MG63 (cell line): Measurements from ENCODE around the gene ADRA2C. TPM values are rescaled to one million over a fixed set of nuclear protein-coding genes. Genes with fewer than 3 reads are reported as not detected.

Experiments
- DNase-seq: peaks from one replicate; pipeline ENCODE4 v3.0.0-alpha.2; 2020
- H3K27me3 ChIP-seq: fragments of 250-450 bp; sonication (Bioruptor Pico); 2 replicates; pipeline ENCODE4 v1.5.1; 2020; ENCODE audit warnings: mild to moderate bottlenecking, moderate library complexity
- H3K36me3 ChIP-seq: fragments of 250-450 bp; sonication (Bioruptor Pico); 2 replicates; pipeline ENCODE4 v1.5.1; 2020; ENCODE audit warnings: mild to moderate bottlenecking, moderate library complexity
- H3K4me3 ChIP-seq: fragments of 250-450 bp; sonication (Bioruptor Pico); 2 replicates; pipeline ENCODE4 v1.5.1; 2020; ENCODE audit warnings: mild to moderate bottlenecking, moderate library complexity
- H3K9me3 ChIP-seq: fragments of 250-450 bp; sonication (Bioruptor Pico); 2 replicates; pipeline ENCODE4 v1.5.1; 2020; ENCODE audit warnings: mild to moderate bottlenecking, moderate library complexity
- total RNA-seq: library from RNA; depleted of rRNA; stranded (reverse); fragments of >200 nt; shearing (Covaris generic); gene quantifications from 2 replicates; pipeline ENCODE4 v1.2.3, GENCODE V29; 2014; ENCODE audit warnings: low replicate concordance

The ADRA2C gene
- total RNA-seq, 1 experiment from 2014 or later: 7.8 TPM

GRCh38 chr4:3729882-3730226 is 36.3 kb upstream of the ADRA2C start:
- no peaks in the 10 kb centered on the region for H3K36me3 ChIP-seq
- no peaks in the 10 kb centered on the region for H3K9me3 ChIP-seq
- DNase-seq: no peak
- H3K4me3 ChIP-seq: no peak overlapping the region
- H3K27me3 ChIP-seq: no peaks in the 10 kb centered on the region

GRCh38 chr4:3730422-3731190 is 35.6 kb upstream of the ADRA2C start:
- Histone ChIP-seq H3K9me3 (no peaks in the 10 kb centered on the region), H3K36me3 (no peaks in the 10 kb centered on the region), H3K27me3 (no peaks in the 10 kb centered on the region), H3K4me3 (no peak overlapping the region)
- no peak for DNase-seq

DNA sequence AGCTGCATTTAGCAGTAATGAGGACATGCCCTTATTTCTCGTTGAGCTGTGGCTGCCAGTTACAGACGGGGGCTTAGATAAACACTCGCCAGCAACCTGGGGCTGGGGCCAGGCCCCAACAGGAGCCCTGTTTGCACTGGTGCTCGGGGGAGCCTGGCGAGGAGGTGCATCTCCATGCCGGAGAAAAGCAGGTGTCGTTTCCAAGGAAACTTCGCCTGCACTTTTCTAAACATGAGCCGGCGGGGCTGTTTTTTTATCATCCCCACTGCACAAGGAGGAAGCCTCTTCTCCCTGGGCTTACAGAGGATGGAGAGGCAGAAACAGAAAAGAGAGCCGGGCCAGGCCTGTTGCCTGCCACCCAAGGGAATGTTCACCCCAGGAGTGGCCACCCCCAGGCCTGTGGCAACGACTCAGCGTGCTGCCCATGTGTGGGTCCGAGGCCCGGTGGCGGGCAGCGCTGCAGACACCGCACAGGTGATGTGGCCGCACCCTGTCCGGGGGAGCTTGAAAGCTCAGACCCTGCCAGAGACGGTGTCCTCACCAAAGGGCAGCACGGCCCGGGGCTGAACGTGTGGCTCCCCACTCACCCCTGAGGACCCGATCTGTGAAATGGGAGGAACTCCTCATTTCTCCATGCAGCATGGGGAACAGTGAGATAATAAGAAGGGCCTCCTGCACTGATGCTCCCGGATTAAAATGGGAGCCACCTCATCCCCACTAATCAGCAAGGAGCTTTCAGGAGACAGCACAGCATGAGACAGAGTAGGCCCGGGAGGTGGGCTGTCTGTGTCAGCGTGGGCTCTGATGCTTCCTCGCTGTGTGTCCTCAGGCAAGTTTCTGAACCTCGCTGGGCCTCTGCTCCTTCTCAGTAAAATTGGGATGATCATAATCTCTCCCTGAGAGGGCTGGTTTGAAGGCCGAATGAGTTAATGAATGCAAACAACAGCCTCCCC is 33.8 kb upstream of the ADRA2C start:
- H3K9me3 ChIP-seq: no peaks in the 10 kb centered on the region

GRCh38 chr4:3733195-3733594 is 33.0 kb upstream of the ADRA2C start:
- no peaks in the 10 kb centered on the region for H3K36me3 ChIP-seq
- H3K27me3 ChIP-seq: no peaks in the 10 kb centered on the region
- no peak for DNase-seq
- H3K4me3 ChIP-seq: no peak overlapping the region
- H3K9me3 ChIP-seq: no peaks in the 10 kb centered on the region

More for the DNA sequence above, 33.8 kb upstream of the ADRA2C start:
- Histone ChIP-seq H3K36me3 (no peaks in the 10 kb centered on the region), H3K4me3 (no peak overlapping the region), H3K27me3 (no peaks in the 10 kb centered on the region)
- no peak for DNase-seq

DNA sequence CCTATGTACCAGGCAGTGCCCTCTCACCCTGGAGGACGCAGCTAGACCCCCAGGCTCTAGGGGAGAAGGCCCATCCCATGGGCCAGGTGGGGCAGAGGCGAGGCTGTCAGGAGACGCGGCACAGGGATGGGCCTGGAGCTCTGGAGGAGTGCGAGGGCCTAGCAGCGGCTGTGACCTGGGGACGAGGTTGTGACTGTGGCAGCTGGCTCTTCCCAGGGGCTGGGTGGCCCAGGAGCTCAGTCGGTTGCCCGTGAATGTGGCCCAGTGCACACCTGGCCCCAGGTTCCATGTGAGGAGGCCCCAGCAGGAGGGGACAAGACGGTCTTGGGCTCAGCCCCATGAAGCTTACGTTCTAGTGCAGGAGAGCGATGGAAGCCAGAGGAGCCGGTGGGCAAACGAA is 31.0 kb upstream of the ADRA2C start:
- DNase-seq: no peak
- Histone ChIP-seq H3K27me3 (no peaks in the 10 kb centered on the region), H3K9me3 (no peaks in the 10 kb centered on the region), H3K36me3 (no peaks in the 10 kb centered on the region), H3K4me3 (no peak overlapping the region)

- Histone ChIP-seq H3K9me3 (no peaks in the 10 kb centered on the region), H3K27me3 (no peaks in the 10 kb centered on the region), H3K4me3 (no peak overlapping the region), H3K36me3 (no peaks in the 10 kb centered on the region)
- no peak for DNase-seq
Observed at GRCh38 chr4:3736290-3736689, 29.9 kb upstream of the ADRA2C start.

DNA sequence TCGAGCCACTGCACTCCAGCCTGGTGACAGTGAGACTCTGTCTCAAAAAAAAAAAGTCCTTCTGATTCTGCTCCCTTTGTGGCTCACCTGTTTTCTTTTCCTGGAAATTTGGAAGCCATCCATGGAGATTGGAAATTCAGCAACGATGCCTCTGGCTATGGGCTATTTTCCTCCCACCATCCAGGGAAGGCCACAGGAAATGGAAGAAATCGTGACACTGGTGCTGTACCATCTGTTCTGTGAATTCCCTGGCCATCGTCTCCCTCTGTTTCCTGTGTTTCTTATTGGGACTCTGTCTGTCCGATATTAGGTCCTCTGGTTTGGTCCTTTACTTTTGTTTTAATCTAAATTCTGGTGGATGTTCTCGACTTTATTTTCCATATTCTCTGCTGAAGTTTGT is 29.4 kb upstream of the ADRA2C start:
- Histone ChIP-seq H3K27me3 (no peaks in the 10 kb centered on the region), H3K4me3 (no peak overlapping the region), H3K9me3 (no peaks in the 10 kb centered on the region), H3K36me3 (no peaks in the 10 kb centered on the region)
- DNase-seq: no peak

DNA sequence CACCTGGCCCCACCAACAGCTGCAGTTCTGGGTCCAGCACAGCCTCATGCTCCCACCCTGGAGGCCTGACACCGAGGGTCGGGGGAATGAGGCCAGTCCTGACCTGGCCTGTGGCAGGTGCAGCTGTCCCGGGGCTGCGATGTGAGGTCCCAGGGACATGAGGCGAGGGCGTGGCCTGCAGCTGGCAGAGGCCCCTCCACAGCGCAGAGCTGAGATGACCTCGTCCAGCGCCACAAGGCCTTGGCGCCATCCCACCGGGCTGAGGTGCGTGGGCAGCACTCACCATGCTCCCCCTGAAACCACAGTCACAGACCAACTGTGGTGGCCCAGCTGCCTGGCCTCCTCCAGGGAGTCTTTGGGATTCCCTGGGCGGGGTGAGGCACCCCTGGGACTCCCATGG is 26.6 kb upstream of the ADRA2C start:
- no peaks in the 10 kb centered on the region for H3K9me3 ChIP-seq
- H3K36me3 ChIP-seq: no peaks in the 10 kb centered on the region
- H3K27me3 ChIP-seq: no peaks in the 10 kb centered on the region
- no peak for DNase-seq
- H3K4me3 ChIP-seq: no peak overlapping the region

- Histone ChIP-seq H3K36me3 (no peaks in the 10 kb centered on the region), H3K9me3 (no peaks in the 10 kb centered on the region), H3K4me3 (no peak overlapping the region), H3K27me3 (no peaks in the 10 kb centered on the region)
- DNase-seq: no peak
Observed at GRCh38 chr4:3740256-3740655, 25.9 kb upstream of the ADRA2C start.

DNA sequence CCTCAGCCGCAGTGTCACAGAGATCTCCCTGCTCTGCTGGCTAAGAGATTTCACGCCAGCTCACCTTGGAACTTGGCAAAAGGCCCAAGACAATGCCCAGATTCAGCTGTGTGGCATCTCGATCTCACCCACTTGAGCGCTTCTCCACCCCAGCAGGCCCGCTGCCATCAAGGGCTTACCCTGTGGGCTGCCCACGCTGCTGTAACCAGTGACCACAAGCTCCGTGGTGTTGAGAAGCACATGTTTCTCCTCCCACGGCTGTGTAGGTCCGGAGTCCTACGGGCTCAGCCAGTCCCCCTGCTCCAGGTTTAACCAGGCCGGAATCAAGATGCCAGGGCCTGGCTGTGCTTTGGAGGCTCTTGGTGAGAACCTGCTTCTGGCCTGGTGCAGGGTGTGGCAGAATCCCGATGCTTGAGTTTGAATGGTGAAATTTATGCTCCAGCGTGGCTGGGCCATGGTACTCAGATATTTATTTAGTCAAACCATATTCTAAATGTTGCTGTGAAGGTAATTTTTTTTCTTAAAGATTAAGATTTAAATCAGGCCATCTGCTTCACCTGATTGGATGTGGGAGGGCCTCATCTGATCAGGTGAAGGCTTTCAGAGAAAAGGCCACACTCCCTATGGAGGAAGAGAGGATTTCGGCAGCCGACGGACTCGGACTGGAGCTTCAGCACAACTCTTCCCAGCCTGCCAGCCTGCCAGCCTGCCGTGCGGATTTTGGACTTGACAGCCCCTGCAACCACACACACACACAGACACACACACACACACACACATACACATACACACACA is 24.8 kb upstream of the ADRA2C start:
- no peaks in the 10 kb centered on the region for H3K36me3 ChIP-seq
- H3K27me3 ChIP-seq: no peaks in the 10 kb centered on the region
- no peak overlapping the region for H3K4me3 ChIP-seq
- no peak for DNase-seq
- no peaks in the 10 kb centered on the region for H3K9me3 ChIP-seq

DNA sequence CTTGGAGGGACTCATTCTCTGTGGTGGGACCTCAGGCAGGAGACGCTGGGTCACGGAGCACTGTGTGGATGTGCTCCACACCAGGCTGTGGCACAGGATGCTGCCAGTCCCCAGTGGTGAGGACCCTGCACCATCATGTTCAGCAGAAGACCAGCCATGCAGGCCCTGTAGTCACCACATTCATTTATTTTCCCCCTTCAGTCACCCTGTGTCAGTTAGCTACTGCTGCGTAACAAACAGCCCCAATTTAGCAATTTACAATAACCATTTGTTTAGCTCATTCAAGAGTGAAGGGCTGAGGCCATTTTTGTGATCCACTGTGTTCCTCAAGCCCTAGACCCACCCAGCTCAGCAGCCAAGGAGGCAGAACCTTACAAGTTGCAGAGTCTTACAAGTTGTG is 23.6 kb upstream of the ADRA2C start:
- no peak for DNase-seq
- Histone ChIP-seq H3K36me3 (no peaks in the 10 kb centered on the region), H3K27me3 (no peaks in the 10 kb centered on the region), H3K9me3 (no peaks in the 10 kb centered on the region), H3K4me3 (no peak overlapping the region)

- H3K9me3 ChIP-seq: no peaks in the 10 kb centered on the region
- no peak overlapping the region for H3K4me3 ChIP-seq
- no peaks in the 10 kb centered on the region for H3K36me3 ChIP-seq
- no peak for DNase-seq
- no peaks in the 10 kb centered on the region for H3K27me3 ChIP-seq
Observed at GRCh38 chr4:3744232-3744631, 22.0 kb upstream of the ADRA2C start.

DNA sequence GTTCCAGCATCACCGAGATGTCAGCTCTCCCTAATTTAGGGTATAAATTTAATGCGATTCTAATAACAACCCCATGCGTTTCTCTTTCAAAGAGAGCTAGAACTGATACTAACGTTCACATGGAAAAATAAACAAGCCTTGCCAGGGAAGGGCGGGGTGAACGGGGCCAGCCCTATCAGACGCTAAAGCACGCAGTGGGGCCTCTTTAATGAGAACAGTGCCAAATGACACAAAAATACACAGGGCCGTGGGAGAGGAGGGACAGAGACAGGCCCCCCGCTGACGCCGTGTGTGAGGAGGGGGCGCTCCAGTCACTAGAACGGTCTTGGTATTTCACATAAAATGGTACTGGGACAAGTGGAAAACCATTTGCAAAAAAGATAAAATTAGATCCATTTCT is 21.3 kb upstream of the ADRA2C start:
- Histone ChIP-seq H3K4me3 (no peak overlapping the region), H3K9me3 (no peaks in the 10 kb centered on the region), H3K27me3 (no peaks in the 10 kb centered on the region), H3K36me3 (no peaks in the 10 kb centered on the region)
- DNase-seq: no peak

- Histone ChIP-seq H3K4me3 (no peak overlapping the region), H3K36me3 (no peaks in the 10 kb centered on the region), H3K27me3 (no peaks in the 10 kb centered on the region), H3K9me3 (no peaks in the 10 kb centered on the region)
- no peak for DNase-seq
Observed at GRCh38 chr4:3745886-3746656, 20.1 kb upstream of the ADRA2C start.

DNA sequence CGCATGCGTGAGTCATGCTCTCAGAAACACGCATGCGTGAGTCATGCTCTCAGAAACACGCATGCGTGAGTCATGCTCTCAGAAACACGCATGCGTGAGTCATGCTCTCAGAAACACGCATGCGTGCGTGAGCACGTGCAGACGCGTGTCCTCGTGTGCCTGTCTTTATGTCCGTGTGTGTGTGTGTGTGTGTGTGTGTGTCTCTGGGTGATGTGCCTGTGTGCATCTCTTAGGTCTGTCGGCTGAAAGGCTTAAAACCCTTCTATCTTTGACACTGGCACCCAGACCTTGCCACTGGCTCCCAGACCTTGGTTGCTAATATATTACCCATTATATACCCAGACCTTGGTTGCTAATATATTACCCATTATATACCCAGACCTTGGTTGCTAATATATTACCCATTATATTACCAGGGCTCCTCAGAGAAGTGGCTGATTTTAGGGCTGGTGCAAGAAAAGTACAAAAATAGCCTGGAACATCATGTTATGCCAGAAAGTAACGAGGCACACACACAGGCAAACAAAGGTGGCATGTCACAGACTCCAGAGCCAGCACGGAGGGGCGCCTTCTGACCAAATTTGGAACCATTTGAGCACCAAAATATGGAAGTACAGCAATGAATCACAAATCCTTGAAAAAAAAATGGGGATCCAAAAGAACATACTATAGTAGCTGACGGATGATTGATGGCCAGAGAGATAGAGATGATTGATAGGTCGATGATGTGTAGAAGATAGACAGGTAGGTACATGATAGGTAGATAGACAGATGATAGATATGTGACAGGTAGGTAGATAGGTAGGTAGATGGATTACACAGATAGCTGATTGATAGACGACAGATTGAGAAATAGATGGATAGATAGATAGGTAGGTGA is 19.2 kb upstream of the ADRA2C start:
- no peaks in the 10 kb centered on the region for H3K9me3 ChIP-seq
- H3K4me3 ChIP-seq: no peak overlapping the region
- no peaks in the 10 kb centered on the region for H3K27me3 ChIP-seq
- DNase-seq: no peak
- no peaks in the 10 kb centered on the region for H3K36me3 ChIP-seq

DNA sequence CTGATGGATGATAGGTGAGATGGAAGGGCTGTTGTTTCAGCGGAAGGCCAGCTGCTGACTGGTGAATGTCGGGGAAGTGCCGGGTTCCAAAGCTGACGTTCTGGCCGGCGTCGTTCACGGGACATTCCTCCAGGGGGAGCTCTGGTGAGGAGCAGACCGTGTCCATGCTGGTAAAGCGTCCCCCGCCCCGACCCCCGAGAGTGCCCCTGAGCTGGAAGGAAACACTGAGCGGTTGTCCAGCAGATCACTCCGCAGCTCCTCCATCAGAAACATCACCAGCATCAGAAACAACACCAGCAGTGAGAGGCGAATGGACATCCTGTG is 18.6 kb upstream of the ADRA2C start:
- DNase-seq: no peak
- Histone ChIP-seq H3K9me3 (no peaks in the 10 kb centered on the region), H3K36me3 (no peaks in the 10 kb centered on the region), H3K27me3 (no peaks in the 10 kb centered on the region), H3K4me3 (no peak overlapping the region)
